GM18502 (cell line): Measurements from ENCODE around the gene NPR2.

Experiments used
- ATAC-seq: cut with Tn5 transposase; IDR thresholded peaks from one replicate; pipeline ENCODE4 v1.9.1; 2021; ENCODE audit warnings: mild to moderate bottlenecking; ENCODE audit not compliant: unreplicated experiment, poor library complexity

NPR2 gene

GRCh38 chr9:35797311-35798109, 6.1 kb downstream of the NPR2 start:
- no peak for ATAC-seq

GRCh38 chr9:35798658-35799374, 7.4 kb downstream of the NPR2 start:
- ATAC-seq = no peak

GRCh38 chr9:35800530-35800929, 9.1 kb downstream of the NPR2 start:
- ATAC-seq = no peak

- no peak for ATAC-seq
Observed at GRCh38 chr9:35801328-35802128, 10.1 kb downstream of the NPR2 start.

GRCh38 chr9:35806101-35806500, 14.7 kb downstream of the NPR2 start:
- no peak for ATAC-seq

- ATAC-seq = no peak
Observed at GRCh38 chr9:35808433-35808832, 17.0 kb downstream of the NPR2 start.

GRCh38 chr9:35810122-35810521, 18.7 kb downstream of the NPR2 start:
- ATAC-seq = no peak

- ATAC-seq = no peak
Observed at GRCh38 chr9:35811381-35812024, 20.1 kb downstream of the NPR2 start.

GRCh38 chr9:35812025-35812602, 20.7 kb downstream of the NPR2 start, which contains the start of gene SPAG8:
TSS of gene SPAG8 (minus strand) at chr9:35812262. CDS start at chr9:35812147, 115 bp downstream.
- ATAC-seq = peak; percentile 69

- ATAC-seq = no peak
Observed at GRCh38 chr9:35813434-35814105, 22.2 kb downstream of the NPR2 start.

GRCh38 chr9:35814106-35814840, 22.9 kb downstream of the NPR2 start:
- peak; percentile 22 for ATAC-seq

- peak; percentile 73 for ATAC-seq
Observed at GRCh38 chr9:35814841-35815543, 23.6 kb downstream of the NPR2 start, which contains the start of gene HINT2. TSS of gene HINT2 (minus strand) at chr9:35815042. CDS start at chr9:35814979, 63 bp downstream.

- no peak for ATAC-seq
Observed at GRCh38 chr9:35816708-35817107, 25.3 kb downstream of the NPR2 start.

GRCh38 chr9:35818341-35818740, 26.9 kb downstream of the NPR2 start:
- no peak for ATAC-seq

- no peak for ATAC-seq
Observed at GRCh38 chr9:35820076-35820475, 28.7 kb downstream of the NPR2 start.

- ATAC-seq = no peak
Observed at GRCh38 chr9:35822926-35823325, 31.5 kb downstream of the NPR2 start.

GRCh38 chr9:35826071-35826701, 34.8 kb downstream of the NPR2 start:
- peak; percentile 63 for ATAC-seq

GRCh38 chr9:35827486-35827885, 36.1 kb downstream of the NPR2 start:
- ATAC-seq = no peak
